HepG2 (cell line): ENCODE data around the gene METTL21C.

ENCODE experiments used
- ATF2 ChIP-seq: sonication (generic); formaldehyde crosslinking; IDR thresholded peaks from 2 replicates; pipeline ENCODE4 v1.4.0; 2020; ENCODE audit warnings: missing genetic modification reagents
- FOXO1 ChIP-seq: sonication (generic); formaldehyde crosslinking; IDR thresholded peaks from 2 replicates; pipeline ENCODE4 v1.4.0; 2020; ENCODE audit warnings: missing genetic modification reagents
- GABPA ChIP-seq, 2 experiments: IDR thresholded peaks; 2 replicates each; pipeline ENCODE4 v1.6.1; 2011 to 2016; ENCODE audit warnings: low read depth in 2 of 2, low read length in 1 of 2, missing biosample characterization in 1 of 2, missing genetic modification characterization in 1 of 2
- HDAC2 ChIP-seq: sonication (generic); formaldehyde crosslinking; IDR thresholded peaks from 2 replicates; pipeline ENCODE4 v1.4.0; 2020; ENCODE audit warnings: missing genetic modification reagents
- PAF1 ChIP-seq: IDR thresholded peaks from 2 replicates; pipeline ENCODE4 v1.6.1; 2016; ENCODE audit warnings: missing genetic modification reagents, missing compliant biosample characterization
- PCBP2 ChIP-seq: fragments of 200-400 bp; formaldehyde crosslinking; optimal IDR thresholded peaks from 2 replicates; pipeline ENCODE3; 2018; ENCODE audit warnings: low read length, low read depth; ENCODE audit not compliant: poor library complexity, severe bottlenecking

- no peak for TF ChIP-seq HDAC2 (CRISPR knock-in tag)
- no peak for TF ChIP-seq PCBP2
- TF ChIP-seq PAF1 (CRISPR knock-in tag), result no peak
- no peak for TF ChIP-seq ATF2
- TF ChIP-seq GABPA (IDR thresholded peaks at IDR 0.05; ENCODE audit: low read depth, low read length), result no peak
- no peak; the same call in 1 of the 2 replicates for TF ChIP-seq GABPA (CRISPR knock-in tag; IDR thresholded peaks at IDR 0.05; ENCODE audit: low read depth)
- TF ChIP-seq FOXO1 (CRISPR knock-in tag), result no peak
These were observed 31.6 kb upstream of the METTL21C start for GRCh38 chr13:102726430-102726829.
